ENCODE measurements around the gene BICRA. TPM values are rescaled to one million over a fixed set of nuclear protein-coding genes. Genes with fewer than 3 reads are reported as not detected.
A peak's percentile ranks its signal among the peaks of the same experiment; 100 is the strongest.
"Not testable (repeated sequence)": the region's sequence is repeated elsewhere in the genome, so short reads cannot be mapped to it uniquely, and the experiment has no call there.

BICRA gene
- total and polyA plus RNA-seq, 8 donors, result 13.8 to 18.8 (median 15.5) TPM

DNA sequence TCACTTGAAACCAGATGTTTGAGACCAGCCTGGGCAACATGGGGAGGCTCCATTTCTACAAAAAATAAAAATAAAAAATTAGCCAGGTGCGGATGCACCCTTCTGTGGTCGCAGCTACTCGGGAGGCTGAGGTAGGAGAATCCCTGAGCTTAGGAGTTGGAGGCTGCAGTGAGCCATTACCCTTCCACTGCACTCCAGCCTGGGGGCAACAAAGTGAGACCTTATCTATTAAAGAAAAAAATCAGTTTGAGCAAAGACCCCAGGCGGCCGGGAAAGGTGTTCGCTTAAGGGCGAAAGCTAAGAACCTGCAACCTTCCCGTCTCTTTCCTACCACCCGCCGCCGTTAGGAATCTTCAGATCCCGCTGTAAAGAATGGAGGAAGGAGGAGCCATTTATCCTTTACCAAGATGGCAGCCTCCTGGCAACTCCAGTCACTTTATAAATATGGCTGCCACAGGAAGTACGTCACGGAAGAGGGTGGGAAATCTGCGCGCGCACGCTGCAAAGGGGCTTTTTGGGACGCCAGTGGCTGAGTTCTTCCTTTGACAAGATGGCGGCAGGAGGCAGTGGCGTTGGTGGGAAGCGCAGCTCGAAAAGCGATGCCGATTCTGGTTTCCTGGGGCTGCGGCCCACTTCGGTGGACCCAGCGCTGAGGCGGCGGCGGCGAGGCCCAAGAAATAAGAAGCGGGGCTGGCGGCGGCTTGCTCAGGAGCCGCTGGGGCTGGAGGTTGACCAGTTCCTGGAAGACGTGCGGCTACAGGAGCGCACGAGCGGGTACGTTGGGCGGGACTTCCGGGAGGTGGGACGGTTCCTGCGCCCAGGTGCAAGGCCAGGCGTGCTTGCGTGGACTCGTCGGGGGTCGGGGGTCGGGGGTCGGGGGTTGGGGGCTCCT lies 136.3 kb downstream of the BICRA start, which contains the start of gene NOP53:
Gene NOP53 (plus strand): TSS at position 537 of the 892 bp plus-strand sequence. CDS start 14 bp downstream, at position 551.
- H3K4me3 ChIP-seq, result peak within 1 kb of the TSS; percentile 73 to 87
- peaks cover 0 to 52% of the 10 kb centered on the region in 2 donors for H3K36me3 ChIP-seq
- peaks cover 24 to 60% of the 10 kb centered on the region in 2 donors for H3K4me1 ChIP-seq
- H3K27me3 ChIP-seq, result no peaks in the 10 kb centered on the region
- peak within 1 kb of the TSS; percentile 94 to 97 for H3K27ac ChIP-seq
- TF ChIP-seq, protein P1, sequence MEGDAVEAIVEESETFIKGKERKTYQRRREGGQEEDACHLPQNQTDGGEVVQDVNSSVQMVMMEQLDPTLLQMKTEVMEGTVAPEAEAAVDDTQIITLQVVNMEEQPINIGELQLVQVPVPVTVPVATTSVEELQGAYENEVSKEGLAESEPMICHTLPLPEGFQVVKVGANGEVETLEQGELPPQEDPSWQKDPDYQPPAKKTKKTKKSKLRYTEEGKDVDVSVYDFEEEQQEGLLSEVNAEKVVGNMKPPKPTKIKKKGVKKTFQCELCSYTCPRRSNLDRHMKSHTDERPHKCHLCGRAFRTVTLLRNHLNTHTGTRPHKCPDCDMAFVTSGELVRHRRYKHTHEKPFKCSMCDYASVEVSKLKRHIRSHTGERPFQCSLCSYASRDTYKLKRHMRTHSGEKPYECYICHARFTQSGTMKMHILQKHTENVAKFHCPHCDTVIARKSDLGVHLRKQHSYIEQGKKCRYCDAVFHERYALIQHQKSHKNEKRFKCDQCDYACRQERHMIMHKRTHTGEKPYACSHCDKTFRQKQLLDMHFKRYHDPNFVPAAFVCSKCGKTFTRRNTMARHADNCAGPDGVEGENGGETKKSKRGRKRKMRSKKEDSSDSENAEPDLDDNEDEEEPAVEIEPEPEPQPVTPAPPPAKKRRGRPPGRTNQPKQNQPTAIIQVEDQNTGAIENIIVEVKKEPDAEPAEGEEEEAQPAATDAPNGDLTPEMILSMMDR (IDR thresholded peaks at IDR 0.05), result no peak
- ATAC-seq (peak; percentile 60), DNase-seq (peak; percentile 95 to 97 (median 96))
- no peaks in the 10 kb centered on the region for H3K9me3 ChIP-seq
- intact Hi-C loops (cut with DNase I), result no loop called here

GRCh38 chr19:47746129-47746528 lies 137.2 kb downstream of the BICRA start:
- peaks cover 24 to 60% of the 10 kb centered on the region in 2 donors for H3K4me1 ChIP-seq
- intact Hi-C loops (cut with DNase I); ATAC-seq; H3K27ac ChIP-seq; H3K27me3 ChIP-seq; DNase-seq; H3K9me3 ChIP-seq: not testable (repeated sequence)
- H3K36me3 ChIP-seq, result peaks cover 2 to 53% of the 10 kb centered on the region in 2 donors
- peak overlapping the region; percentile 73 to 87 for H3K4me3 ChIP-seq

DNA sequence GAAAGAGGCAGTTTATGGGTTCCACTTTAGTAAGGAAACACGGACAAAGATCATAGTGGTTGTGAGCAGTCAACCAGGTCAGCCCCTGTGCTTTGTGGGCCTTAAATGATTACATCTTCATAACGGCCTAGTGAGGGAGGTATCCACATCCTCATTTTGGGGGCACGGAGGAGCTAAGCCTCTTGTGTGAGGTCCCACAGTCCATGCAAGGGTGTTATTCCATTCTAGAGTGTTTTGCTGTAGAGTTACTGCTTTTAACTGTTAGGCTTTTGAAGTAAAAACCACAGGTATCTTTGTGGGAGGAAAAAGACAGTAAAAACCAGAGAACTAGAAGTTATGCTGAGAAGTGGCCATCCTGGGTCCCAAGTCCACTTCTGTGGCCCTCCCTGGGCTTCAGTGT lies 140.4 kb downstream of the BICRA start:
- no peaks in the 10 kb centered on the region for H3K27me3 ChIP-seq
- ATAC-seq, result no peak
- TF ChIP-seq, protein P1 (IDR thresholded peaks at IDR 0.05), result no peak
- no peaks in the 10 kb centered on the region for H3K9me3 ChIP-seq
- peaks cover 10 to 36% of the 10 kb centered on the region in 2 donors for H3K4me1 ChIP-seq
- intact Hi-C loops (cut with DNase I), result no loop called here
- peaks cover 3 to 77% of the 10 kb centered on the region in 2 donors for H3K36me3 ChIP-seq
- DNase-seq, result no peak
- no peak overlapping the region for H3K27ac ChIP-seq
- no peak overlapping the region for H3K4me3 ChIP-seq

GRCh38 chr19:47750752-47751151 lies 141.8 kb downstream of the BICRA start:
- Histone ChIP-seq H3K27me3 (no peaks in the 10 kb centered on the region), H3K36me3 (peaks cover 3 to 92% of the 10 kb centered on the region in 2 donors), H3K4me1 (peaks cover 9 to 28% of the 10 kb centered on the region in 2 donors), H3K27ac (no peak overlapping the region), H3K9me3 (no peaks in the 10 kb centered on the region), H3K4me3 (no peak overlapping the region)
- ATAC-seq (no peak), DNase-seq (no peak)
- intact Hi-C loops (cut with DNase I), result no loop called here
- TF ChIP-seq, protein P1 (IDR thresholded peaks at IDR 0.05), result no peak

DNA sequence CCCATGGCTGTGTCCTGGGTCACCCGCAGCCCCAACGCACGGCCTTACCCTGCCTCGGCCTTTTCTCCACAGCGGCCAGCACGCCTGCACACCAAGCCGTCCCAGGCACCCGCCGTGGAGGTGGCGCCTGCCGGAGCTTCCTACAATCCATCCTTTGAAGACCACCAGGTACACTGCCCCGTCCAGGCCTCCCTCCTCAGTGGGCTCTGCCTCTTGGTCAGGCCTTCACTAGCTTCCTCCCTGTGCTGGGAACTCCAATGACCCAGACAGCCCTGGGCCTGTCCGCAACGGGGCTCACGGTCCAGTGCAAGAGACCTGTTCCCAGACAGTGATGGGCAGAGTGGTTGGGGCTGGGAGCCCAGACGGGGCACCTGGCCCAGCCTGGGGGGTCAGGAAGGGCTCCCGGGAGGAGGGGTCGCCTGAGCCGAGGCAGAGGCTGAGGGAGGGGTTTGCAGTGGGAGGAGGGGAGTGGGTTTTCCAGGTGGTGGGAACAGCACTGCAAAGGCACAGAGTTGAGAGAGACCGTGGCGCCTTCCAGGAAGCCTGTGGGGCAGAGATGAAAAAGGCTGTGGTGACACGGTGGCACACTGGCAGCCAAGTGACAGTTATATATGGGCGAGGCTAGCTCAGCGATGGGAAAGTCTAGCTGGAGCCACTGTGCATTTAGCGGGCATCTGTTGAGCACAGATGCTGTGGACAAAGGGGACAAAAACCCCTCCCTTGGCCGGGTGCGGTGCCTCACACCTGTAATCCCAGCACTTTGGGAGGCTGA lies 143.7 kb downstream of the BICRA start:
- no peak for ATAC-seq
- Histone ChIP-seq H3K4me3 (no peak overlapping the region), H3K4me1 (peaks cover 0 to 9% of the 10 kb centered on the region in 2 donors), H3K9me3 (no peaks in the 10 kb centered on the region), H3K27me3 (no peaks in the 10 kb centered on the region), H3K36me3 (peaks cover 3 to 100% of the 10 kb centered on the region in 2 donors), H3K27ac (no peak overlapping the region)
- intact Hi-C loops (cut with DNase I), result no loop called here
- TF ChIP-seq, protein P1 (IDR thresholded peaks at IDR 0.05), result no peak
- no peak for DNase-seq

Other genes starting within 250 kb of the BICRA start
- 10 to 100 TPM in 1 of 2 donors, 1 to 10 TPM in 1; 6.7 to 11.8 TPM for gene MEIS3, start 189.6 kb upstream of the BICRA start, total RNA-seq
- 10 to 100 TPM; 23.7 to 30.2 (median 24.4) TPM for gene MEIS3, start 189.6 kb upstream of the BICRA start, polyA plus RNA-seq (ENCODE audit: insufficient read length in 6 of 6)
- gene SLC8A2, start 137.2 kb upstream of the BICRA start, total RNA-seq, result under 1 TPM in 1 of 2 donors, not detected in 1; 0.06 TPM
- under 1 TPM; 0.10 to 0.34 (median 0.21) TPM for gene SLC8A2, start 137.2 kb upstream of the BICRA start, polyA plus RNA-seq (ENCODE audit: insufficient read length in 6 of 6)
- gene KPTN, start 124.9 kb upstream of the BICRA start, total RNA-seq, result 10 to 100 TPM; 12.0 to 12.3 TPM
- 10 to 100 TPM; 13.1 to 17.8 (median 14.4) TPM for gene KPTN, start 124.9 kb upstream of the BICRA start, polyA plus RNA-seq (ENCODE audit: insufficient read length in 6 of 6)
- gene NAPA, start 94.1 kb upstream of the BICRA start, total RNA-seq, result 100 to 1,000 TPM; 106 to 118 TPM
- gene NAPA, start 94.1 kb upstream of the BICRA start, polyA plus RNA-seq (ENCODE audit: insufficient read length in 6 of 6), result 100 to 1,000 TPM; 117 to 131 (median 120) TPM
- under 1 TPM; 0.37 to 0.50 TPM for gene ZNF541, start 36.0 kb upstream of the BICRA start, total RNA-seq
- under 1 TPM; 0.09 to 0.24 (median 0.13) TPM for gene ZNF541, start 36.0 kb upstream of the BICRA start, polyA plus RNA-seq (ENCODE audit: insufficient read length in 6 of 6)
- 100 to 1,000 TPM; 195 to 263 TPM for gene EHD2, start 104.3 kb downstream of the BICRA start, total RNA-seq
- 100 to 1,000 TPM in 5 of 6 donors, 10 to 100 TPM in 1; 97.3 to 141 (median 122) TPM for gene EHD2, start 104.3 kb downstream of the BICRA start, polyA plus RNA-seq (ENCODE audit: insufficient read length in 6 of 6)
- 100 to 1,000 TPM; 130 to 157 TPM for gene NOP53, start 136.4 kb downstream of the BICRA start, total RNA-seq
- gene NOP53, start 136.4 kb downstream of the BICRA start, polyA plus RNA-seq (ENCODE audit: insufficient read length in 6 of 6), result 100 to 1,000 TPM; 439 to 557 (median 478) TPM
- gene SELENOW, start 169.6 kb downstream of the BICRA start, total RNA-seq, result 100 to 1,000 TPM; 233 to 596 TPM
- gene SELENOW, start 169.6 kb downstream of the BICRA start, polyA plus RNA-seq (ENCODE audit: insufficient read length in 6 of 6), result 100 to 1,000 TPM; 161 to 238 (median 211) TPM
- not detected for gene TPRX1, start 195.4 kb downstream of the BICRA start, total RNA-seq
- not detected for gene TPRX1, start 195.4 kb downstream of the BICRA start, polyA plus RNA-seq (ENCODE audit: insufficient read length in 6 of 6)
- gene CRX, start 212.8 kb downstream of the BICRA start, total RNA-seq, result not detected
- gene CRX, start 212.8 kb downstream of the BICRA start, polyA plus RNA-seq (ENCODE audit: insufficient read length in 6 of 6), result under 1 TPM; 0.07 to 0.14 (median 0.07) TPM

Data from left lung (tissue), 10 donors.